Retinal pigment epithelial cell (primary cell): ENCODE data around the gene ELP5.

Experiments used
- DNase-seq: peaks from one replicate; pipeline ENCODE4 v3.0.0-alpha.2; 2010; ENCODE audit warnings: low read depth
- H3K4me3 ChIP-seq: 2 replicates; pipeline ENCODE4 v1.5.1; 2011; ENCODE audit warnings: mild to moderate bottlenecking, low read length, control low read depth, moderate library complexity
- CTCF ChIP-seq: conservative IDR thresholded peaks from 2 replicates; pipeline ENCODE4 v1.5.1; 2011; ENCODE audit warnings: low read depth, low read length, control low read depth, inconsistent platforms

ELP5 gene

GRCh38 chr17:7237761-7238419 lies 14.1 kb upstream of the ELP5 start:
- TF ChIP-seq CTCF: no peak
- H3K4me3 ChIP-seq: peak overlapping the region; percentile 98
- no peak for DNase-seq

GRCh38 chr17:7238420-7239090 lies 13.5 kb upstream of the ELP5 start:
- peak overlapping the region; percentile 98 for H3K4me3 ChIP-seq
- no peak for DNase-seq
- no peak for TF ChIP-seq CTCF

DNA sequence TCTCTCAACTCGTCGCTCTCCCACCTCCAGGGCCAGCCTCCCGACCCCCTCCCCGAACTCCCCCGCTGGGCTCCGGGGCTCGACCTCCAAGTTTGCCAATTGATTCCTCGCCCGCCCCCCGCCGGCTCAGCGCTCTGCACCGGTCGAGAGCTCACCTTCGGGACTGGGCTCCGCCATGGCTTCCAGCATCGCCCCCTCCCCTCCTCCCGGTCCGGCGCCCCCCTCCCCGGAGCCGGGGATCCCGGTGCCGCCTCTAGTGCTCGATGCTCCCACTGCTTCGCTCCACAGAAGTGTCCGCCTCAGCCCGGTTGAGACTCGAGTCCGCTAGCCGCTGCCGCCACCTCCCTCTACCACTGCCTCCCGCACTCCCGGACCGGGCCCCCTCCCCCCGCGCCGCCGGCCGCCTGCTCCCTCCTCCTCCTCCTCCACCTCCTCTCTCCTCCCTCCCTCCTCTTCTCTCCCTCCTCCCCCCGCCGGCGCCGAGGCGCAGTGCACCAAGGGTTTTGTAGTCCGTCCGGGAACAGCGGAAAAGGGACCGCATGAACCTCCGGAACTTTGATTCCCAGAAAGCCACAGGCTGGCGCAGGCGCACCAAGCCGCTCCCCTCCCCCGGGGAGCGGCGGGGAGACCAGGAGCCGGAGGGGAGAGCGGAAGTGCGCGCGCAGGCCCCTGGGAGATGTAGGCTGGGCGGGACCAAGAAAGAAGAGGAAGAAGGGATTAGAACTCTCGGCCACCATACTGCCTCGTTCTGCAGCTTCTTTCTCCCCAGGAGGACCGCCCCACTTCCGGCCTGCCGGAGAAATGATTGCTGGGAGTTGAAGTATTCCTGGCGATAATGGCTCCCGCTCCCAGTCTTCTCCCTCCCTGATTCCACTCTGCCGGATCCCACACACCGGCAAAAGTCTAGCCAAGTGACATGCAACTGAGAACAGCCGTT lies 12.7 kb upstream of the ELP5 start, which contains the start of gene PHF23:
PHF23 (minus strand) TSS at position 367 of the 937 bp plus-strand sequence; CDS start at position 189, 178 bp downstream.
- peak within 1 kb of the TSS; percentile 98 for H3K4me3 ChIP-seq
- peak; percentile 97 for DNase-seq
- no peak for TF ChIP-seq CTCF

DNA sequence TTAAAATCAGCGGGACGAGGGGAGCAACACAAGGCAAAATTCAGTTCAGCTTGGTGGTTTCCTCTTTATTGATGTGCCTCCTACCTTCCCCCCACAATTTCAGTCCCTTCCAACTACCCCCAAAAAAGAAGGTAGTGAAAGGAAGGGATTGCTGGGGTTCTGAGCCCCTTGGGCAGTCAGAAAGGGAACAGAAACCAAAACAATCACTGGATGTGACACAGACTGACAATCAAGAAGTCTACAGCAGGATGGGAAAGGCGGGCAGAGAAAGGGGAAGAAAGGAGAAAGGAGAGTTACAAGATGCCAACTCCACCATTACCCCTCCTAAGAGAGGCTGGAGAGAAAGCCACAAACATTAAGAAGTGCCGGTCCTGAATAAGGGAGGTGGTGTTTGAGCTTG lies 11.6 kb upstream of the ELP5 start:
- no peak for DNase-seq
- no peak for TF ChIP-seq CTCF
- peak overlapping the region; percentile 95 for H3K4me3 ChIP-seq

- peak overlapping the region; percentile 95 for H3K4me3 ChIP-seq
- DNase-seq: no peak
- TF ChIP-seq CTCF: no peak
Observed at GRCh38 chr17:7241090-7241733, 10.8 kb upstream of the ELP5 start.

DNA sequence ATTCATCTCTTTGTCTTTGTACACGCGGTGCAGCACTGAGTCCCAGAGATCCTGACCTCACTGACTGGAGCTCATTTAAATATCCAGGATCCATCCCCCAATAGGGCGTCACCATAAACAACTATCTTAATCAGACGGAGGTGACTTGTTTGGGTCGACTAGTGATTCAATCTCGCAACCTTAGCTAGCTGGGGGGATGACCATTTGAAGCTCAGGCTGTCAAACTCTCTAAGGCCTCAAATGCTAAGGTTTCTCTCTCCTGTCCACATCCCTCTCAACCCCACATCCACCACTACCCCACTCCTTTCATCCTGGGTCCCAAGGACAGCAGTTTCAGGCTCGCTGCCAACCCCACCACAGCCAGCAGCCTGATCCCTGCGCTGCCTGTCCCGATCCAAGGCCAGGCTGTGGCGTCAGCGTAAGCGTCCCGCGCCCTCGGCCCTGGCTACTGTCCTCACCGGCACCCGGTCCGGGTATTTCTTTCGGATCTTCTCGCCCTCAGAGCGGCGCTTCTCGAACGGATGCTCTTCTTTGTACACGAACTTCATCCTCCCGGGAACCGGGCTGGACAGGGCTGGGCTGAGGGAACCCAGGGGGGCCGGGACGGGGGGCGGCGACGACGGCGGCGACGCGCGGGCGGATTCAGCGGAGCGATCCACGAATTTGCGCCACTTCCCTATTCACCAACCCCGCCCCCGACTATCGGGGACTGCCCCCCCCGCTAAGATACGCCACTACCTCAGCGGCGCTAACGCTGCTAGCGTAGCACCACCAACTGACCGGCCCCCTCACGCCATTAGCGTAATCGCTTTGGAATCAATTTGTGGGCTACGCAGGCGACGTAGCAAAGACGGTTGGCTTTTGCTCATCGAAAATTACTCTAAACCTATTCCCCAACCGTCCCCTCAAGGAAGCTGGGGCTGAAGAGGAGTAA lies 10.0 kb upstream of the ELP5 start, which contains the start of gene GABARAP:
GABARAP (minus strand) TSS at position 667 of the 934 bp plus-strand sequence; CDS start at position 548, 119 bp downstream.
- peak within 1 kb of the TSS; percentile 95 for H3K4me3 ChIP-seq
- DNase-seq: peak; percentile 58
- TF ChIP-seq CTCF: no peak
